H1 (cell line): Measurements from ENCODE around the gene SPP1. TPM values are rescaled to one million over a fixed set of nuclear protein-coding genes. Genes with fewer than 3 reads are reported as not detected.

Experiments
- CTCF ChIA-PET: fragments of 300-600 bp; sonication (Branson Sonifier 250); formaldehyde crosslinking; loops from one replicate; lab custom pipeline; 2021; ENCODE audit not compliant: partially characterized antibody; lab: Charles Lee
- POLR2A ChIA-PET: fragments of 300-600 bp; sonication (Branson Sonifier 250); formaldehyde crosslinking; loops from one replicate; lab custom pipeline; 2021; ENCODE audit warnings: inconsistent platforms; ENCODE audit not compliant: partially characterized antibody; lab: Charles Lee
- DNase-seq, 2 experiments: peaks; one replicate each; pipeline versions ENCODE4 v3.0.0 to v3.0.0-alpha.2; 2010 to 2022; ENCODE audit warnings: low spot score in 2 of 2, low read depth in 1 of 2, mixed read lengths in 1 of 2
- FAIRE-seq: peaks from 2 replicates; lab custom pipeline; 2011; peaks lifted over from hg19 to GRCh38; lab: Jason Lieb, UNC
- H2AFZ ChIP-seq: 2 replicates; pipeline ENCODE4 v1.8.1; 2012; ENCODE audit warnings: low read length, inconsistent platforms
- H2AK5ac ChIP-seq: 2 replicates; pipeline ENCODE4 v1.6.1; 2013; ENCODE audit warnings: low read depth, low read length
- H2BK120ac ChIP-seq: replicated peaks from 2 replicates; pipeline ENCODE3; 2013; ENCODE audit warnings: low read depth, low read length, inconsistent platforms
- H2BK12ac ChIP-seq: 2 replicates; pipeline ENCODE4 v1.6.1; 2013; ENCODE audit warnings: low read depth, low read length
- H2BK15ac ChIP-seq: 2 replicates; pipeline ENCODE4 v1.6.1; 2013; ENCODE audit warnings: low read length
- H2BK20ac ChIP-seq: 2 replicates; pipeline ENCODE4 v1.6.1; 2013; ENCODE audit warnings: low read length
- H2BK5ac ChIP-seq: 2 replicates; pipeline ENCODE4 v1.6.1; 2013; ENCODE audit warnings: low read depth, low read length
- H3K14ac ChIP-seq: 2 replicates; pipeline ENCODE4 v1.6.1; 2013; ENCODE audit warnings: inconsistent platforms; ENCODE audit not compliant: insufficient read length
- H3K18ac ChIP-seq: 2 replicates; pipeline ENCODE4 v1.6.1; 2013; ENCODE audit warnings: low read length; ENCODE audit errors: extremely low read depth
- H3K23ac ChIP-seq: 2 replicates; pipeline ENCODE4 v1.6.1; 2013; ENCODE audit warnings: inconsistent platforms; ENCODE audit not compliant: insufficient read length
- H3K23me2 ChIP-seq: 2 replicates; pipeline ENCODE4 v1.6.1; 2013; ENCODE audit warnings: low read depth, low read length
- H3K27ac ChIP-seq: 2 replicates; pipeline ENCODE4 v1.6.1; 2011; ENCODE audit warnings: low read depth, low read length, inconsistent platforms
- H3K27me3 ChIP-seq, 4 experiments: replicated peaks in 1 of 4; 1 replicate in 1 of 4; 2 replicates in 3 of 4; pipeline versions ENCODE4 v1.6.1 to v1.8.1; 2011 to 2013; ENCODE audit warnings: low read length in 3 of 4, mild to moderate bottlenecking in 3 of 4, inconsistent platforms in 2 of 4, mixed read lengths in 2 of 4, moderate library complexity in 1 of 4; ENCODE audit not compliant: control insufficient read depth in 3 of 4, insufficient read depth in 3 of 4; ENCODE audit errors: extremely low read depth in 1 of 4
- H3K36me3 ChIP-seq, 4 experiments: 2 replicates each; pipeline versions ENCODE4 v1.6.1 to v1.8.1; 2011 to 2013; ENCODE audit warnings: mild to moderate bottlenecking in 4 of 4, low read length in 3 of 4, moderate library complexity in 2 of 4, control low read depth in 1 of 4, inconsistent platforms in 1 of 4; ENCODE audit not compliant: insufficient read depth in 4 of 4, control insufficient read depth in 2 of 4
- H3K4ac ChIP-seq: replicated peaks from 2 replicates; pipeline ENCODE3; 2013; ENCODE audit warnings: low read length, low read depth, mixed read lengths, inconsistent platforms; ENCODE audit not compliant: insufficient read length
- H3K4me1 ChIP-seq, 4 experiments: replicated peaks in 1 of 4; 1 replicate in 1 of 4; 2 replicates in 3 of 4; pipeline versions ENCODE4 v1.6.1 to v1.8.1; 2011 to 2013; ENCODE audit warnings: low read length in 3 of 4, inconsistent platforms in 2 of 4, mixed read lengths in 1 of 4; ENCODE audit not compliant: insufficient read depth in 4 of 4, control insufficient read depth in 3 of 4
- H3K4me2 ChIP-seq, 2 experiments: 2 replicates each; pipeline versions ENCODE4 v1.6.1 to v1.8.1; 2011 to 2013; ENCODE audit warnings: low read depth in 2 of 2, low read length in 2 of 2, control low read depth in 1 of 2, inconsistent platforms in 1 of 2, mild to moderate bottlenecking in 1 of 2; ENCODE audit not compliant: insufficient read depth in 1 of 2
- H3K4me3 ChIP-seq, 4 experiments: fragments of 200-600, 300-600 bp in 1 of 4; sonication (generic), shearing (Covaris generic), sonication (Bioruptor Twin) in 1 of 4; 2 replicates each; pipeline versions ENCODE4 v1.5.1 to v1.8.1; 2011 to 2016; ENCODE audit warnings: low read length in 4 of 4, low read depth in 3 of 4, control low read depth in 2 of 4, inconsistent platforms in 2 of 4, mild to moderate bottlenecking in 2 of 4, mixed read lengths in 1 of 4, moderate library complexity in 1 of 4; ENCODE audit not compliant: insufficient read depth in 2 of 4; ENCODE audit errors: extremely low read depth in 1 of 4
- H3K56ac ChIP-seq: replicated peaks from 2 replicates; pipeline ENCODE3; 2013; ENCODE audit warnings: low read depth, mild to moderate bottlenecking, mixed read lengths, low read length, inconsistent platforms; ENCODE audit not compliant: insufficient read length
- H3K79me1 ChIP-seq: 2 replicates; pipeline ENCODE4 v1.6.1; 2013; ENCODE audit warnings: low read depth, low read length, control low read depth
- H3K79me2 ChIP-seq, 2 experiments: 2 replicates each; pipeline versions ENCODE4 v1.6.1 to v1.8.1; 2012 to 2013; ENCODE audit warnings: low read length in 2 of 2, mild to moderate bottlenecking in 2 of 2, inconsistent platforms in 1 of 2; ENCODE audit not compliant: insufficient read depth in 2 of 2, control insufficient read depth in 1 of 2
- H3K9ac ChIP-seq, 4 experiments: replicated peaks in 1 of 4; 1 replicate in 1 of 4; 2 replicates in 3 of 4; pipeline versions ENCODE4 v1.6.1 to v1.8.1; 2011 to 2013; ENCODE audit warnings: low read depth in 3 of 4, low read length in 3 of 4, control low read depth in 2 of 4, mild to moderate bottlenecking in 2 of 4, moderate library complexity in 2 of 4, inconsistent platforms in 1 of 4; ENCODE audit errors: extremely low read depth in 1 of 4
- H3K9me3 ChIP-seq, 2 experiments: 2 replicates each; pipeline versions ENCODE4 v1.6.1 to v1.8.1; 2012 to 2013; ENCODE audit warnings: mild to moderate bottlenecking in 2 of 2, moderate library complexity in 2 of 2, control low read depth in 1 of 2, inconsistent platforms in 1 of 2, low read depth in 1 of 2, low read length in 1 of 2, mixed read lengths in 1 of 2; ENCODE audit not compliant: insufficient read depth in 2 of 2
- H4K20me1 ChIP-seq, 2 experiments: replicated peaks in 1 of 2; 2 replicates each; pipeline versions ENCODE3 to v1.8.1; 2011 to 2013; ENCODE audit warnings: inconsistent platforms in 2 of 2, low read length in 2 of 2, mild to moderate bottlenecking in 1 of 2; ENCODE audit not compliant: insufficient read depth in 2 of 2, control insufficient read depth in 1 of 2
- H4K5ac ChIP-seq: 2 replicates; pipeline ENCODE4 v1.6.1; 2013; ENCODE audit warnings: low read length, low read depth, mixed read lengths, inconsistent platforms; ENCODE audit not compliant: insufficient read length
- H4K8ac ChIP-seq: 2 replicates; pipeline ENCODE4 v1.8.0; 2013; ENCODE audit warnings: mild to moderate bottlenecking, moderate library complexity, low read length, inconsistent platforms; ENCODE audit not compliant: insufficient read depth; ENCODE audit errors: extremely low read depth
- H4K91ac ChIP-seq: replicated peaks from 2 replicates; pipeline ENCODE3; 2013; ENCODE audit warnings: low read length, mixed read lengths, inconsistent platforms; ENCODE audit not compliant: insufficient read length
- CBX5 ChIP-seq: fragments of 300-800, 300-1000 bp; sonication (generic); IDR thresholded peaks from 2 replicates; pipeline ENCODE4 v1.7.1; 2016; ENCODE audit warnings: antibody characterized with exemption, low read length, low read depth
- HDAC2 ChIP-seq, 2 experiments: fragments of 300-600 bp in 1 of 2; sonication (generic) in 1 of 2; IDR thresholded peaks; 2 replicates each; pipeline ENCODE4 v1.6.1; 2011 to 2012; ENCODE audit warnings: low read depth in 2 of 2, low read length in 2 of 2, mild to moderate bottlenecking in 2 of 2, moderate library complexity in 2 of 2, borderline replicate concordance in 1 of 2, inconsistent platforms in 1 of 2
- SRF ChIP-seq: IDR thresholded peaks from 2 replicates; pipeline ENCODE4 v1.6.1; 2011; ENCODE audit warnings: mild to moderate bottlenecking, low read depth, low read length, moderate library complexity
- WGBS, 2 experiments: shearing (Covaris generic) in 1 of 2; methylation state at CpG; one replicate each; pipeline versions ENCODE4 v1.1.6 to v1.1.7; 2013 to 2015; ENCODE audit warnings: low lambda C conversion rate in 2 of 2, mixed read lengths in 2 of 2, inconsistent platforms in 1 of 2, low coverage in 1 of 2, missing lambda C conversion rate in 1 of 2; ENCODE audit not compliant: insufficient replicate concordance in 2 of 2, insufficient coverage in 1 of 2, insufficient read length in 1 of 2; ENCODE audit errors: extremely low coverage in 1 of 2, missing lambda C conversion rate in 1 of 2; 5-methylcytosine and 5-hydroxymethylcytosine counted together
- polyA plus RNA-seq, 7 experiments: library from polyadenylated mRNA; depleted of rRNA in 3 of 7; stranded (reverse) in 5 of 7; unstranded in 2 of 7; fragments of >200 nt in 5 of 7; fragments of 200-250 nt in 2 of 7; gene quantifications; 1 replicate in 5 of 7; 2 replicates in 1 of 7; 4 replicates in 1 of 7; pipeline versions ENCODE4 v1.2.1 to v1.2.3, GENCODE V29; 2011 to 2013; ENCODE audit warnings: missing spikeins in 2 of 7, mixed read lengths in 2 of 7
- total RNA-seq: library from RNA; stranded (reverse); fragmentation: NEBNext Ultra II Directional; extraction: Animal tissue kit (Norgen Biotek cat#: 25700); gene quantifications from 2 replicates; pipeline ENCODE4 v1.2.1, GENCODE V29; 2021

SPP1 gene
- total and polyA plus RNA-seq, 2 of the 8 experiments (the other 6 are each of a cell fraction or from before 2014, with no cell fraction given), result 13.7 to 26.5 TPM

- H3K79me2 ChIP-seq, result peaks cover 0 to 2% of the 10 kb centered on the region in 2 experiments; a peak in 2 of 4 replicates
- H2BK15ac ChIP-seq, result no peak overlapping the region
- H4K91ac ChIP-seq, result no peak overlapping the region
- peaks cover 5% of the 10 kb centered on the region; the same call in 1 of the 2 replicates for H3K23me2 ChIP-seq
- H4K5ac ChIP-seq, result no peak overlapping the region
- ChIA-PET CTCF (no interaction called here), POLR2A (no interaction called here)
- no peak overlapping the region for H3K23ac ChIP-seq
- no peaks in the 10 kb centered on the region for H3K79me1 ChIP-seq
- no peak overlapping the region for H3K4me2 ChIP-seq
- H3K14ac ChIP-seq, result no peak overlapping the region
- no peak for TF ChIP-seq SRF
- no peak for TF ChIP-seq CBX5
- no peak for TF ChIP-seq HDAC2 (IDR thresholded peaks at IDR 0.05; ENCODE audit: borderline replicate concordance in 1 of 2, low read depth in 2 of 2, low read length in 2 of 2)
- no peak overlapping the region for H3K9ac ChIP-seq
- H3K4me3 ChIP-seq, result no peak overlapping the region
- no peak overlapping the region for H2AK5ac ChIP-seq
- 85% methylated on average over 3 of the region's 3 CpGs; no CpG with 5 or more reads in 1 of the 2 experiments for WGBS, 2 experiments
- H2AFZ ChIP-seq, result no peak overlapping the region
- DNase-seq (no peak), FAIRE-seq (no peak)
- no peak overlapping the region for H2BK120ac ChIP-seq
- no peak overlapping the region for H3K56ac ChIP-seq
- H3K27me3 ChIP-seq, result peaks cover 0 to 4% (median 0%) of the 10 kb centered on the region in 4 experiments; a peak in 3 of 7 replicates
- H3K4ac ChIP-seq, result no peak overlapping the region
- H3K36me3 ChIP-seq, result no peaks in the 10 kb centered on the region
- no peaks in the 10 kb centered on the region for H3K9me3 ChIP-seq
- H4K8ac ChIP-seq, result no peak overlapping the region
- H4K20me1 ChIP-seq, result no peaks in the 10 kb centered on the region
- no peak overlapping the region for H2BK5ac ChIP-seq
- peaks cover 0 to 7% (median 5%) of the 10 kb centered on the region in 4 experiments; a peak in 5 of 7 replicates for H3K4me1 ChIP-seq
- no peak overlapping the region for H2BK12ac ChIP-seq
- H3K27ac ChIP-seq, result no peak overlapping the region
- no peak overlapping the region for H2BK20ac ChIP-seq
- H3K18ac ChIP-seq, result no peak overlapping the region
These were observed 27.7 kb downstream of the SPP1 start for GRCh38 chr4:88003261-88003660.
